AG09319 (cell line): Measurements from ENCODE around the gene CBX6.

Experiments
- DNase-seq: peaks from one replicate; pipeline ENCODE4 v3.0.0-alpha.2; 2010; ENCODE audit warnings: low read depth; ENCODE audit errors: extremely low read depth
- CTCF ChIP-seq: IDR thresholded peaks from 2 replicates; pipeline ENCODE4 v1.5.1; 2011; ENCODE audit warnings: low read depth, mild to moderate bottlenecking, inconsistent platforms, low read length, moderate library complexity

CBX6 gene

GRCh38 chr22:38867471-38868285 is 4.3 kb downstream of the CBX6 start:
- DNase-seq = no peak
- TF ChIP-seq CTCF = no peak

- TF ChIP-seq CTCF = no peak
- no peak for DNase-seq
Measured at GRCh38 chr22:38867124-38867455, 4.9 kb downstream of the CBX6 start.

- no peak for TF ChIP-seq CTCF
Measured at GRCh38 chr22:38866399-38867123, 5.5 kb downstream of the CBX6 start.

DNA sequence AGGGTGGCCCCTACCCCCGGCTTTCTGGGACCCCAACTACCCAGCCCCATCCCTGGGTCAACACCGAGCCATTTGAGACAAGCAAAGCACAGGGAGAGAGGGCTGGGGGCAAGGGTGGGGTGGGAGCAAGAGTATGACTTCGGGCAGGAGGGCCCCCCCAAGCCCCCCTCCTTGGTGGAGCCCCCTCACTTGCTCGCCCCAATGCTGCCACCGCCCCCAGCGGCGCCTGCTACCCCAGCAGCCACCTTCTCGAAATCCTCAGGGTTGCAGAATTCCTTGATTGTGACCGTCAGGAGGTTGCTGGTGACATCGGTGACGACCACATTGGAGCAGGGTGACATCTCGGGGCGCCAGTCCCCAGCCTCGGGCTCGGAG is 6.0 kb downstream of the CBX6 start:
- no peak for TF ChIP-seq CTCF
- no peak for DNase-seq

More at GRCh38 chr22:38866399-38867123, 5.5 kb downstream of the CBX6 start:
- DNase-seq = no peak

DNA sequence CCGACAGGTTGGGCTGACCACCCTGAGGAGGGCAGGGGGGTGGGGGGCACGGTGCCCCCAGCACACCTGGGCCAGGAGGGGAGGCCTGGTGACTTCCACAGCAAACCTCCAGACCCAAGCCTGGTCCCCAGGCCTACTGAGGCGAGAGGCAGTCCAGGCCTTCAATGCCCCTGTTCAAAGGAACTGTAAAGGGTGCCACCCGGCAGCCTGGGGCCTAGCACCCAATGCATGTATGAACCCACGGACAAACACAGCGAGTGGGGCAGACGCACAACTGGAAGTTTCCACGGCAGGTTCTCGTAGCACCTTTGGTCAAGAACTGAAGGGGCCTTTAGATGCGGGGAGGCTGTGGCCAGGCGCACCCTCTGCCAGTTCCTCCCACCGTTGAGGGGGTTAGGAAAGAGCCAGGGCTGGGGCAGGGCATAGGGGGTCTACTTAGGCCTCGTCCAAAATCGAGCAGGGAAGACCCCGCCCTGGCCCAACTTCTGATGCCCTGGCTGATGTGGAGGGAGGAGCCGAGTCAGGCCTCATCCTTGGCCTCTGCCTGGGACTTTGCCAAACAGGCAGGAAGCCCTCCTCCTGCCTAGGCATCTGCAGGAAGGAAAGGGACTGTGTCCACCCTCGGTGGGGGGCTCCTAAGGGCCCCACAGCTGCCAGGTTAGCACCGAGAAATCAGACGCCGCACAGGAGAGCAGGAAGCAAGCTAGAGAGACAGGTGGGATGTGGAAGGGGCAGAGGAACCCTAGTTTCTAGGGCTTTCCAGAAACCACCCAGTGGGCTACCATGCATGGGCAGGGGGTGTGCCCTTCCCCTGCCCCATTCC is 6.6 kb downstream of the CBX6 start:
- TF ChIP-seq CTCF = no peak
- no peak for DNase-seq

GRCh38 chr22:38864361-38865191 is 7.4 kb downstream of the CBX6 start:
- no peak for DNase-seq
- no peak for TF ChIP-seq CTCF
